Endothelial cell of umbilical vein (primary cell): ENCODE results near the gene CAMSAP1.

Source experiments
- EZH2 ChIP-seq: IDR thresholded peaks from 2 replicates; pipeline ENCODE4 v1.6.1; 2012; ENCODE audit warnings: borderline replicate concordance, low read depth, mild to moderate bottlenecking, moderate library complexity, low read length, inconsistent platforms; ENCODE audit not compliant: severe bottlenecking
- FOS ChIP-seq: IDR thresholded peaks from 2 replicates; pipeline ENCODE4 v1.6.1; 2011; ENCODE audit warnings: mild to moderate bottlenecking, low read length, moderate library complexity, borderline replicate concordance; ENCODE audit not compliant: insufficient read depth
- GATA2 ChIP-seq: IDR thresholded peaks from 2 replicates; pipeline ENCODE4 v1.7.0; 2011; ENCODE audit warnings: low read depth, mild to moderate bottlenecking, moderate library complexity, mixed read lengths, low read length; ENCODE audit not compliant: insufficient read length, insufficient read depth
- JUN ChIP-seq: IDR thresholded peaks from 2 replicates; pipeline ENCODE4 v1.6.1; 2011; ENCODE audit warnings: borderline replicate concordance, low read depth; ENCODE audit not compliant: insufficient read length, insufficient read depth
- MYC ChIP-seq: IDR thresholded peaks from one replicate; pipeline ENCODE4 v1.6.1; 2011; ENCODE audit warnings: mild to moderate bottlenecking, low read depth, low read length
- POLR2A ChIP-seq: IDR thresholded peaks from 2 replicates; pipeline ENCODE4 v1.6.1; 2012; ENCODE audit warnings: low read depth, mild to moderate bottlenecking, control low read depth, low read length
- POLR2AphosphoS5 ChIP-seq: IDR thresholded peaks from 2 replicates; pipeline ENCODE4 v1.6.1; 2012; ENCODE audit warnings: low read depth, mild to moderate bottlenecking, control low read depth, low read length, moderate library complexity; ENCODE audit not compliant: insufficient read depth
- TF ChIP-seq, protein P1 (sequence below), 2 donors: IDR thresholded peaks; 1 replicate in 1 of 2; 2 replicates in 1 of 2; pipeline ENCODE4 v1.5.1; 2011; ENCODE audit warnings: low read length in 2 of 2, mild to moderate bottlenecking in 2 of 2, moderate library complexity in 2 of 2, control low read depth in 1 of 2, inconsistent platforms in 1 of 2, low read depth in 1 of 2; ENCODE audit not compliant: insufficient read depth in 1 of 2; ENCODE audit errors: extremely low read depth in 1 of 2
- TF ChIP-seq, protein P2 (sequence below): IDR thresholded peaks from 2 replicates; pipeline ENCODE4 v1.6.1; 2011; ENCODE audit not compliant: insufficient read depth, insufficient read length

DNA sequence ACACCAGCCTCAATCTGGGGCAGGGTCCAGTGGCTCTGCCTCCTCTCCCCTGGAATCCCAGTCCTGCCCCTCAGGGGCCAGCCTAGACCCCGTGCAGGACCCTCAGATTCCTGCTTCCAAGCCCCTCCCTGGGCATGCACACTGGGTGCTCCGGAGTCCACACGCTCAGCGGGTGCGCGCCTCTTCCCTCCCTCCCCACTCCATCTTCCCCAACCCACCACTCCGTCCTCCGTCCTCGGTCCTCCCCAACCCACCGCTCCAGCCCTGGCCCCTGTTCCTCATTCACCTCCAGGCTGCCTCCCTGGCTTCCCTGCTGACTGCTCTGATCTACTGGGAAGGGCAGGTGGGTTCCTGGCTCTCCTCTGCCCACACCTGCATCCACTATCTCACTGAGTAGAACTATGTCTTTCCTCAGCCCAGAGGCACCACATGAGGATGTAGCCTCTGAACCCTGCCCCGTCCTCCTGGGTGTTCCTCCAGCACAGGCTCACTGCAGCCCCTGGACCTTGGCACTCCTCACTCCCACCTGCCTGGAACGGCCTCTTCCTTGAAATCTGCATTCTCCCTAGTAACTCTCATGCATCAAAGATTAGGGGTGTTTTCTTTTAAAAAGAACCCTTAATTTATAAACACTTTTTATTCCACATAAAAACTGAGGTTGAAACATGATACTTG is 92.8 kb downstream of the CAMSAP1 start:
- TF ChIP-seq POLR2A (no peak), MYC (no peak), POLR2AphosphoS5 (no peak), FOS (no peak), EZH2 (no peak), JUN (no peak), GATA2 (no peak)
- TF ChIP-seq, protein P1, sequence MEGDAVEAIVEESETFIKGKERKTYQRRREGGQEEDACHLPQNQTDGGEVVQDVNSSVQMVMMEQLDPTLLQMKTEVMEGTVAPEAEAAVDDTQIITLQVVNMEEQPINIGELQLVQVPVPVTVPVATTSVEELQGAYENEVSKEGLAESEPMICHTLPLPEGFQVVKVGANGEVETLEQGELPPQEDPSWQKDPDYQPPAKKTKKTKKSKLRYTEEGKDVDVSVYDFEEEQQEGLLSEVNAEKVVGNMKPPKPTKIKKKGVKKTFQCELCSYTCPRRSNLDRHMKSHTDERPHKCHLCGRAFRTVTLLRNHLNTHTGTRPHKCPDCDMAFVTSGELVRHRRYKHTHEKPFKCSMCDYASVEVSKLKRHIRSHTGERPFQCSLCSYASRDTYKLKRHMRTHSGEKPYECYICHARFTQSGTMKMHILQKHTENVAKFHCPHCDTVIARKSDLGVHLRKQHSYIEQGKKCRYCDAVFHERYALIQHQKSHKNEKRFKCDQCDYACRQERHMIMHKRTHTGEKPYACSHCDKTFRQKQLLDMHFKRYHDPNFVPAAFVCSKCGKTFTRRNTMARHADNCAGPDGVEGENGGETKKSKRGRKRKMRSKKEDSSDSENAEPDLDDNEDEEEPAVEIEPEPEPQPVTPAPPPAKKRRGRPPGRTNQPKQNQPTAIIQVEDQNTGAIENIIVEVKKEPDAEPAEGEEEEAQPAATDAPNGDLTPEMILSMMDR (IDR thresholded peaks at IDR 0.05; ENCODE audit: extremely low read depth in 1 of 2, insufficient read depth in 1 of 2, low read depth in 1 of 2, low read length in 2 of 2): no peak
- TF ChIP-seq, protein P2, sequence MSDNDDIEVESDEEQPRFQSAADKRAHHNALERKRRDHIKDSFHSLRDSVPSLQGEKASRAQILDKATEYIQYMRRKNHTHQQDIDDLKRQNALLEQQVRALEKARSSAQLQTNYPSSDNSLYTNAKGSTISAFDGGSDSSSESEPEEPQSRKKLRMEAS: no peak
